GM18502 (cell line): ENCODE data around the gene COL24A1.
A peak's percentile ranks its signal among the peaks of the same experiment; 100 is the strongest.

ENCODE experiments used
- ATAC-seq: cut with Tn5 transposase; IDR thresholded peaks from one replicate; pipeline ENCODE4 v1.9.1; 2021; ENCODE audit warnings: mild to moderate bottlenecking; ENCODE audit not compliant: unreplicated experiment, poor library complexity

COL24A1 gene

DNA sequence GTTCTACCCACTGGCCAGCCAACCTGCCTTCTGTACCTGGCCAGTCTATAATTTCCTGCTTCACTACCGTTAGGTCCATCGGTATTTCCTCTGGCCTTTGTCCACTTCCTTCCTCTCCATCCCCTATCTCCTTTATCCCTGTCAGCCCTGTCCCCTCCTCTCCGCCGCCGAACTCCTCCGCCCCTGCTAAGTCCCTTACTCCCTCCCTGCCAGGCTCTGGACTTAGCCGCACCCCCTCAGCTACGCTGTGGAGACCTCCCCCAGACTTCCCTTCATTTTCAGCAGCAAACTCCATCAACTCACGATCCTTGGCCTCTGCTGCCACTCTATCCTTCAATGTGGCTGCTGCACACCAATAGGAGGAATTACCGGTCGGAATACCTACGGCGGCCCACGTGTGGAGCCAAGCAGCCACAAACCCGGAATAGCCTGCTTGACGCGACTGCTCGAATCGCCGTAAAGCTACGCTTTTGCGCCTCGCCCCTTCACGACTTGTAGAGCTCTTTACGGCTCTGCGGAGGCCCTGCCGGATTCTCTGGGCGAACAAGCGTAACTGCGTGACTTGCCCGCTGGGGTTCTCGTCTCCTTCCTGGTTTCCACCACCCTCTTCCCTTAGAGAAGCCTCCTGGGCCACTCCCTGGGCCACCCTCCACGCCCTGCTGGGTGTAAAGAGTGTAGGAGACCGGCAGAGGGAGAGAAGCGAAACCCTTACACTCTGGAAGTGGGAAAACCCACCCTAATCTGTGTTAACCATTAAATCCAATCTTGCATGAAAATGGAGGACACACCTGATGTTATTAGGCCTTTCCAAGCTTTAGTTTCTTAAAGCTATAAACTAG, 448.4 kb downstream of the COL24A1 start, which contains the start of gene ZNHIT6:
Gene ZNHIT6 (minus strand): TSS at position 444 of the 839 bp plus-strand sequence. CDS start 149 bp downstream, at position 295.
- peak; percentile 90 for ATAC-seq

DNA sequence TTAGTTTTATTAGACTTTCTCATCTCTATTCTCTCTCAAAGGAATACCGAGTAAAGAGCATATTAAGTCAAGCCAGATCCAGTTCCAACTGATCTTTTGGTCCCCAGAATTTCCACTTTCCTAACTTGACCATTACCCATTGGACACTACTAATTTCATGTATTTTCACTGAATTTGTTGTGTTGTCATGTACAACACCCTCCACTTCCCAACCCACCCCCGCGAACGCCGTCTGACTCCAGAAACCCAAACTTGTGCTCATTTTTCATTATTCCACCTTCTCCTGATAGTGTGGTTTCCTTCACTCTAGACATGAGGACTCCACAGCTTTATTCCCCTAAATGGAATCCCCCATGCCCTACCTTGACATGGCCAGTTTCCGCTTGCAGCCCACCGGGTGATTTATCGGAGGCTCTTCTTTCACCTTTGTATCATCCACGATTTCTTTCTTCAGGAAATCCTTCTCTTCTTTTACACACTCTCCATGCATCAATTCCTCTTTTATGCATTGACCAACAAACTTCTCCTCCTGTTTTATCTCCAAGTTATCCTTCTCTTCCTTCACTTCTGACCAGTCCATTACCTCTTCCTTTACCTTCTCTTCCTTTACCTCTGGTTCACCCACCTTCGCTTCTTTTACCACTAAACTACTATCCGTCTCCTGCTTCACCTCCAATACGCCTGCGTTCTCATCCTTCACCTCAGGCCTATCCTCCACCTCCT, 449.1 kb downstream of the COL24A1 start:
- peak; percentile 39 for ATAC-seq

DNA sequence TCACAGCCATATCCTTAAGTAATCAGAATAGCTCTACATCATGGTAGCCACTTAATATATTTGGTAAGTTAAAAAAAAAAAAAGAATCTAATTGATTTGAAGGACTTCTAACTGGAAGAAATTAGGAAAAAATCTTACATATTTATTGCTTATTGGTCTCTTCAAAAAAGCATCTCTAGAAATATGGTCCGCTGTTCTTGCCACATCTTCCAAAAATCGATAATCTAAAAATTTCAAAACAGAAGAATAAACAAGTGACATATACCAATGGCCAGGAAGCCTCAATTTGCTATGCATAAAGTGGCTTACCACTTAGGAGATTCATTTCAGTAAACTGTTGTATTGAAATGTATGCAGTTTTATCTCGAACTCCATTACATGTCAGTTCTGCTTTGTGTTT, 450.6 kb downstream of the COL24A1 start:
- ATAC-seq, result no peak

DNA sequence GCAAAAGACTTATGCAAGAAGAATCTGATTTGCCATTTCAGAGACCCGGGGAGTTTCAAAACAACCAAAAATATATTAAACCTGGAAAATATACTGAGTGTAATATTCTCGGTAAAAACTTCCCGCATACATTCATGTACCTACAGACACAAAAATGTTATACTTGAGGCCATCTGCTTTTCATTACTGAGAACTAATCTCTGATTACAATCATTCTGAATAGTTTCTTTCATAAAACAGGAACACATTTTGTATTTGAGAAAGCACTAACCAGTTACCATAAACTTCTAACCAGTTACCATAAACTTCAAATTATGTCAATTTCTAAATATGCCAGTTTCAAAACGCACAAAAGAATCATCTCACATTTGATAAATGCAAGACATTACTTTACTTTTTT, 456.1 kb downstream of the COL24A1 start:
- ATAC-seq, result no peak

DNA sequence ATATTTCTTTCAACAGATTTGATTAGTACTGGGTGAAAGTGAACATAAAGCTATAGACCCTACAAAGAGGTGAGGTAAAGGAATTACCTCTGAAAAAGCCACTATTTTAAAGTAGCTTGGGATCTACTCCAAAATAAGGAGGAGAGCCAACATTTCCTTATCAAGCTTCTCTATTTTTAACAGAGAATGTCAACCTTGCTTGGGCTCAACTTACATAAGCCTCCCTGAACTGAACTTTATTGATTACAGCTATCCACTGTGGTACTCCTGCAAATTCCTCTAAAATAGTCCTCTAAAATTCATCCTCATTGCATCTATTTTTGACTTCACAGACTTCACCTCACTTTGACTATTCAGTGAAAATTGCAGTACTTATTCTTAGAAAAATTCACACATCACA, 458.7 kb downstream of the COL24A1 start:
- no peak for ATAC-seq

DNA sequence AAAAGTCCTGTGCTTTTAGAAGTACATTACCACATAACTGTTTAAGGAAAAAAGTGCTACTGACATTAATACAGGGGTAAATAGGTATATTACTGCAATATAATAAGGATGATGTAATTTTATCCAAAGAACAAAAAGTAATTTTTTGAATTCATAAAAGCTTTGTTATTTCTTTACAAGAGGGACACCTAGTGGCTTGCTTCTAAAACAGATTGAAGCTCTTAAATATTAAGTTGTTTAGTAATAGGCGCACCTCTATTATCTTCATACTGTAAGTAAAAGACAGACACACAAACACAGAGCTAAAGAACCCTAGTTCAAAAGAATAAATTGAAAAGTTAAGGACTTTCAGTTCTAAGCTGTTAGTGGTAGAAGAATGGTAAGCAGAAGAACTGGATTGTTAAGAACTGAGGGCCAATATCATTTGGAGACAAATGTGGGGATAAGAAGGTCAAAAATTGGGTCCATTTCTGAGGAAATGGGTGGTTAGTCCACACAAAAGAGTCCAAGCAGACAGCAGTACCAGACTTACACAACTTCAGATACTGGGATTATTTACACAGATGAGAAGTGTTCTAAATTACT, 463.8 kb downstream of the COL24A1 start:
- ATAC-seq, result no peak

DNA sequence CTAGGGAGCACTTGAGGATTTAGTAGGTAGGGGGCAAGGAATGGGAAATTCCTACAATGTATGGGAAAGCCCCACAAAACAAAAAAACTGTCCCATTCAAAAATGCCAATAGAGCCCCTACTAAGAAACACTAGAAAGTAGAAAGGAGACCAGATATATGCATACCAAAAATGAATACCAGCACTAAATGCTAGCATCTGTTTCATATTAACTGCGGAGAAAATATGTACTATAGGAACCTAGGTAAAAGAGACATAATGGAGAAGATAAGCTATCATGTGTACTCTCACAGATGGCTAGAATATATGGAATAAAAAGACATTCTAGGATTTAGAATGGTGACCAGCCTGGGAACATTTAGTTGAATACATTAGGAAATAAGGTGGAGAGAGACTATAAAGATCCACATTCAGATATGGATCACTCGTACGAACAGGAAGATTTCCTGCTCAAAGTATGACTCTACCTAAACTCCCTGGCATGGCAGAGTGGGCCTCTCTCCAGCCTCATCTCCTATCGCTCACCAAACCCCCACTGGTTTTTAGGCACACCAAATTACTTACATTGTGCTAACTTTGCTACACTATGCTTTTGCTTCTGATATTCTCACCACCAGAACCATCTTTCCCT, 466.7 kb downstream of the COL24A1 start:
- ATAC-seq, result no peak

DNA sequence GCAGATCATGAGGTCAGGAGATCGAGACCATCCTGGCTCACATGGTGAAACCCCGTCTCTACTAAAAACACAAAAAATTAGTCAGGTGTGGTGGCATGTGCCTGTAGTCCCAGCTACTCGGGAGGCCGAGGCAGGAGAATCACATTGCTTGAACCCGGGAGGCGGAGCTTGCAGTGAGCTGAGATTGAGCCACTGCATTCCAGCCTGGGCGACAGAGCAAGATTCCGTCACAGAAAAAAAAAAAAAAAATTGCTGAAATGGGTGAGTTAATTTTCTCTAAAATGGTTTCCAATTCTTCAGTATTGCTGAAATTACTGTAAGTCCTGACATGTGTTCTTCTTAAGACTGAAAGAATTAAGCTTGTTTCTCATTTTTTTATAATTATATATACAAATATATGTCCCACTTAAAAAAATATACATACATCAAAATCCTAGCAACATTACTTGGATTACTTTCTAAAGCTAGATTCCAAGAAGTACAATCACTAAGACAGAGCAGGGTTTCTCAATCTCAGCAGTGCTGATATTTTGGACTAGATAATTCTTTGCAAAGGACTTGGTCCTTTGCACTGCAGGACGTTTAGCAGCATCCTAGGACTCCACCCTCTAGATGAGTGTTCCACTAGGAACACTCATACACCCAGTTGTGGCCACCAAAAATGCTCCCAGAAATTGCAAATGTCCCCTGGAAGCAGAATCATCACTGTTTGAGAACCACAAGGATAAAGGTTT, 473.1 kb downstream of the COL24A1 start:
- ATAC-seq, result no peak

DNA sequence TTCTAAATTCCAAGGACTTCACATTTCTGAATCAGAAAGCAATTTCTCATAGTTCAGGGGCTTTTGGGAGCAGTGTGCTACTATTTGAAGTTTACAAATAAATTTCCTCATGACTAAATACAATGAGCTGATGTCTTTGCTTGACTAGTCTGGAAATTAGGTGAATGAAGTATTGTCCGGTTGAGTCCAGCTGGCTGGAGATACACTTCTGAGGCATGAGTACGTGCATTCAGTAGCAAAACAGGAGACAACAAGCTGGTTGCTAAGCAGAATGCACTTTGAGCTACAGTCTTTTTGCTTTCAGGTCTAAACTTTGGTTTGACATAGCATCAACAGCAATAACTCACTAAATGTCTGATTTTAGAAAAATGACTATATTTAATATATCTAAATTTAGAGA, 475.5 kb downstream of the COL24A1 start:
- no peak for ATAC-seq
